Activated T-helper 1 cell treated with anti-CD3 and anti-CD28 coated beads, Interleukin-12 subunit alpha, Interleukin-12 subunit beta, Interleukin-2, Interleukin-4 antibody, amounts not matched to agents 30 ng/mL and 10 ng/mL and 1 ng/mL, durations not matched to agents 14 hours and 24 hours and 36 hours (primary cell): ENCODE data around the gene EPSTI1. TPM values are rescaled to one million over a fixed set of nuclear protein-coding genes. Genes with fewer than 3 reads are reported as not detected.
A peak's percentile ranks its signal among the peaks of the same experiment; 100 is the strongest.

ENCODE experiments used
- DNase-seq: peaks from one replicate; pipeline ENCODE4 v3.0.0; 2021; ENCODE audit warnings: low spot score
- H3K27ac Mint-ChIP-seq: one replicate; pipeline ENCODE4 v1.8.0; 2021; ENCODE audit warnings: mild to moderate bottlenecking, mixed read lengths
- H3K27me3 Mint-ChIP-seq: one replicate; pipeline ENCODE4 v1.8.0; 2022; ENCODE audit warnings: mild to moderate bottlenecking, moderate library complexity, mixed read lengths; ENCODE audit not compliant: insufficient read depth
- H3K36me3 Mint-ChIP-seq: one replicate; pipeline ENCODE4 v1.8.0; 2021; ENCODE audit warnings: low read depth, mixed read lengths
- H3K4me1 Mint-ChIP-seq: one replicate; pipeline ENCODE4 v1.8.0; 2021; ENCODE audit warnings: low read depth, mixed read lengths
- H3K4me3 Mint-ChIP-seq: one replicate; pipeline ENCODE4 v1.8.0; 2021; ENCODE audit warnings: mild to moderate bottlenecking, moderate library complexity, mixed read lengths
- H3K9me3 Mint-ChIP-seq: one replicate; pipeline ENCODE4 v1.8.0; 2021; ENCODE audit warnings: mixed read lengths
- intact Hi-C: fragments of 100-400 bp; cut with micrococcal nuclease; formaldehyde crosslinking; loops from one replicate; pipeline ENCODE4 v1.15.1; 2024
- total RNA-seq: library from RNA; stranded (reverse); gene quantifications from 2 replicates; pipeline ENCODE4 v1.2.3, GENCODE V29; 2022

Gene EPSTI1
- total RNA-seq, 1 donor from 2014 or later: 19.3 TPM

GRCh38 chr13:42959615-42960014 lies 32.4 kb downstream of the EPSTI1 start:
- no peaks in the 10 kb centered on the region for H3K4me1 Mint-ChIP-seq
- no peaks in the 10 kb centered on the region for H3K27me3 Mint-ChIP-seq
- H3K27ac Mint-ChIP-seq: no peak overlapping the region
- no peak for DNase-seq
- peaks cover 58% of the 10 kb centered on the region for H3K36me3 Mint-ChIP-seq
- H3K4me3 Mint-ChIP-seq: no peak overlapping the region
- no peaks in the 10 kb centered on the region for H3K9me3 Mint-ChIP-seq
- intact Hi-C loops: no loop called here

GRCh38 chr13:42957881-42958280 lies 34.2 kb downstream of the EPSTI1 start:
- intact Hi-C loops: no loop called here

GRCh38 chr13:42950181-42950580 lies 41.9 kb downstream of the EPSTI1 start:
- intact Hi-C loops: no loop called here
- Mint-ChIP-seq H3K4me1 (no peaks in the 10 kb centered on the region), H3K9me3 (no peaks in the 10 kb centered on the region), H3K4me3 (no peak overlapping the region), H3K27me3 (no peaks in the 10 kb centered on the region), H3K27ac (no peak overlapping the region), H3K36me3 (peaks cover 73% of the 10 kb centered on the region)
- no peak for DNase-seq

More at GRCh38 chr13:42957881-42958280, 34.2 kb downstream of the EPSTI1 start:
- DNase-seq: no peak
- no peak overlapping the region for H3K4me3 Mint-ChIP-seq
- H3K36me3 Mint-ChIP-seq: peaks cover 62% of the 10 kb centered on the region
- no peaks in the 10 kb centered on the region for H3K27me3 Mint-ChIP-seq
- H3K27ac Mint-ChIP-seq: no peak overlapping the region
- H3K4me1 Mint-ChIP-seq: no peaks in the 10 kb centered on the region
- no peaks in the 10 kb centered on the region for H3K9me3 Mint-ChIP-seq

- H3K9me3 Mint-ChIP-seq: no peaks in the 10 kb centered on the region
- no peaks in the 10 kb centered on the region for H3K27me3 Mint-ChIP-seq
- no peak for DNase-seq
- no peak overlapping the region for H3K27ac Mint-ChIP-seq
- no peaks in the 10 kb centered on the region for H3K4me1 Mint-ChIP-seq
- H3K36me3 Mint-ChIP-seq: peaks cover 76% of the 10 kb centered on the region
- intact Hi-C loops: no loop called here
- no peak overlapping the region for H3K4me3 Mint-ChIP-seq
These were observed 44.1 kb downstream of the EPSTI1 start for GRCh38 chr13:42947925-42948324.

- DNase-seq: no peak
- intact Hi-C loops: no loop called here
- Mint-ChIP-seq H3K27me3 (no peaks in the 10 kb centered on the region), H3K9me3 (no peaks in the 10 kb centered on the region), H3K4me3 (no peak overlapping the region), H3K36me3 (peaks cover 69% of the 10 kb centered on the region), H3K27ac (no peak overlapping the region), H3K4me1 (no peaks in the 10 kb centered on the region)
These were observed 45.1 kb downstream of the EPSTI1 start for GRCh38 chr13:42946927-42947326.

GRCh38 chr13:42929886-42930535 lies 62.0 kb downstream of the EPSTI1 start:
- Mint-ChIP-seq H3K4me1 (peaks cover 24% of the 10 kb centered on the region), H3K9me3 (no peaks in the 10 kb centered on the region), H3K36me3 (peaks cover 43% of the 10 kb centered on the region), H3K27ac (no peak overlapping the region), H3K27me3 (no peaks in the 10 kb centered on the region), H3K4me3 (no peak overlapping the region)
- intact Hi-C loops: no loop called here
- DNase-seq: no peak

- H3K4me1 Mint-ChIP-seq: peaks cover 18% of the 10 kb centered on the region
- intact Hi-C loops: no loop called here
- H3K27me3 Mint-ChIP-seq: no peaks in the 10 kb centered on the region
- H3K27ac Mint-ChIP-seq: peak overlapping the region; percentile 54
- no peak for DNase-seq
- peaks cover 55% of the 10 kb centered on the region for H3K36me3 Mint-ChIP-seq
- H3K9me3 Mint-ChIP-seq: no peaks in the 10 kb centered on the region
- H3K4me3 Mint-ChIP-seq: no peak overlapping the region
These were observed 65.5 kb downstream of the EPSTI1 start for GRCh38 chr13:42926555-42926954.

- Mint-ChIP-seq H3K9me3 (no peaks in the 10 kb centered on the region), H3K36me3 (peaks cover 55% of the 10 kb centered on the region), H3K27me3 (no peaks in the 10 kb centered on the region), H3K4me3 (no peak overlapping the region), H3K27ac (peak overlapping the region; percentile 2), H3K4me1 (peaks cover 18% of the 10 kb centered on the region)
- intact Hi-C loops: no loop called here
- no peak for DNase-seq
These were observed 66.0 kb downstream of the EPSTI1 start for GRCh38 chr13:42926043-42926442.

- DNase-seq: no peak
- intact Hi-C loops: no loop called here
- Mint-ChIP-seq H3K4me1 (peaks cover 18% of the 10 kb centered on the region), H3K4me3 (no peak overlapping the region), H3K27me3 (no peaks in the 10 kb centered on the region), H3K9me3 (no peaks in the 10 kb centered on the region), H3K27ac (peak overlapping the region; percentile 2), H3K36me3 (peaks cover 59% of the 10 kb centered on the region)
These were observed 66.4 kb downstream of the EPSTI1 start for GRCh38 chr13:42925626-42926025.

- no peaks in the 10 kb centered on the region for H3K9me3 Mint-ChIP-seq
- peaks cover 66% of the 10 kb centered on the region for H3K36me3 Mint-ChIP-seq
- intact Hi-C loops: no loop called here
- H3K4me3 Mint-ChIP-seq: no peak overlapping the region
- DNase-seq: no peak
- no peak overlapping the region for H3K27ac Mint-ChIP-seq
- H3K4me1 Mint-ChIP-seq: peaks cover 18% of the 10 kb centered on the region
- H3K27me3 Mint-ChIP-seq: no peaks in the 10 kb centered on the region
These were observed 67.7 kb downstream of the EPSTI1 start for GRCh38 chr13:42924344-42924743.

GRCh38 chr13:42907745-42908144 lies 84.3 kb downstream of the EPSTI1 start:
- Mint-ChIP-seq H3K4me1 (peaks cover 8% of the 10 kb centered on the region), H3K27ac (no peak overlapping the region), H3K27me3 (no peaks in the 10 kb centered on the region), H3K36me3 (peaks cover 55% of the 10 kb centered on the region), H3K9me3 (peaks cover 3% of the 10 kb centered on the region), H3K4me3 (no peak overlapping the region)
- DNase-seq: no peak
- intact Hi-C loops: no loop called here

GRCh38 chr13:42906257-42906656 lies 85.8 kb downstream of the EPSTI1 start:
- no peak overlapping the region for H3K4me3 Mint-ChIP-seq
- peaks cover 7% of the 10 kb centered on the region for H3K4me1 Mint-ChIP-seq
- no peak for DNase-seq
- H3K36me3 Mint-ChIP-seq: peaks cover 50% of the 10 kb centered on the region
- H3K9me3 Mint-ChIP-seq: no peaks in the 10 kb centered on the region
- intact Hi-C loops: no loop called here
- no peak overlapping the region for H3K27ac Mint-ChIP-seq
- H3K27me3 Mint-ChIP-seq: no peaks in the 10 kb centered on the region

- H3K4me3 Mint-ChIP-seq: no peak overlapping the region
- H3K27me3 Mint-ChIP-seq: no peaks in the 10 kb centered on the region
- H3K9me3 Mint-ChIP-seq: no peaks in the 10 kb centered on the region
- no peak overlapping the region for H3K27ac Mint-ChIP-seq
- peaks cover 49% of the 10 kb centered on the region for H3K36me3 Mint-ChIP-seq
- DNase-seq: no peak
- intact Hi-C loops: no loop called here
- H3K4me1 Mint-ChIP-seq: peaks cover 7% of the 10 kb centered on the region
These were observed 86.5 kb downstream of the EPSTI1 start for GRCh38 chr13:42905579-42905978.

- H3K27ac Mint-ChIP-seq: peak overlapping the region; percentile 36
- peaks cover 51% of the 10 kb centered on the region for H3K36me3 Mint-ChIP-seq
- intact Hi-C loops: no loop called here
- H3K4me3 Mint-ChIP-seq: no peak overlapping the region
- H3K27me3 Mint-ChIP-seq: no peaks in the 10 kb centered on the region
- H3K9me3 Mint-ChIP-seq: no peaks in the 10 kb centered on the region
- H3K4me1 Mint-ChIP-seq: peaks cover 8% of the 10 kb centered on the region
- no peak for DNase-seq
These were observed 92.8 kb downstream of the EPSTI1 start for GRCh38 chr13:42899266-42899665.
